Measurements from ENCODE around the gene TBC1D24.

The TBC1D24 gene

DNA sequence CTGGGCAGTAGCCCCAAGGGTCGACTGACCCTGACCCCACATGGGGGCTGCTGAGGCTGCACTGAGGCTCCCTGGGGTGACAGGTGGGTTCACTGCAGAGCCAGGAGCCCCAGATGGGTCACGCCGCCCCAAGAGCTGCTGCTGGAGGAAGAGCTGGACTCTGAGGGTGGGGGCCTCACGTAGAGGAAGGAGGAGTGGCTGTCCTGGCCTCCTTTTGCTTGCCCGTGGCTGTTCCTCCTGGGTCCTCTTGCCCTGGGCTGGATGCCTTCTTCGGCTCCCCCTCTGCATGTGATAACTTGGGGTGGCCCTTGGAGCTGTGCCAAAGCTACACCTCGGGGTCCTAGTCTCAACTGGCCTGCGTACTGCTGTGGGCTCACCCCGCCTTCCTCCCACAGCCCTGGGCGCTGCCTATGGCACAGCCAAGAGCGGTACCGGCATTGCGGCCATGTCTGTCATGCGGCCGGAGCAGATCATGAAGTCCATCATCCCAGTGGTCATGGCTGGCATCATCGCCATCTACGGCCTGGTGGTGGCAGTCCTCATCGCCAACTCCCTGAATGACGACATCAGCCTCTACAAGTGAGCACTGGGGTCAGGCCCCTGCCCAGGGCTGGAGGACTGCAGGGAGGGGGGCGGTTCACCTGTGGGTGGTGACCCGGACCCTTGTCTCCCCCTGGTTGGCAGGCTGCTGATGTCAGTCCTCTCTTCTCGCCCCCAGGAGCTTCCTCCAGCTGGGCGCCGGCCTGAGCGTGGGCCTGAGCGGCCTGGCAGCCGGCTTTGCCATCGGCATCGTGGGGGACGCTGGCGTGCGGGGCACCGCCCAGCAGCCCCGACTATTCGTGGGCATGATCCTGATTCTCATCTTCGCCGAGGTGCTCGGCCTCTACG, 44.1 kb downstream of the TBC1D24 start:
- DNase-seq: peak in 1 of 5 donors; percentile 13

- no peak for DNase-seq
Measured at GRCh38 chr16:2519711-2520080, 44.8 kb downstream of the TBC1D24 start.

GRCh38 chr16:2520097-2520783, 45.3 kb downstream of the TBC1D24 start, which contains the start of gene AMDHD2:
Gene AMDHD2 (plus strand): TSS chr16:2520371. CDS start chr16:2520459, 88 bp downstream.
- peak; percentile 84 to 92 (median 88) for DNase-seq

DNA sequence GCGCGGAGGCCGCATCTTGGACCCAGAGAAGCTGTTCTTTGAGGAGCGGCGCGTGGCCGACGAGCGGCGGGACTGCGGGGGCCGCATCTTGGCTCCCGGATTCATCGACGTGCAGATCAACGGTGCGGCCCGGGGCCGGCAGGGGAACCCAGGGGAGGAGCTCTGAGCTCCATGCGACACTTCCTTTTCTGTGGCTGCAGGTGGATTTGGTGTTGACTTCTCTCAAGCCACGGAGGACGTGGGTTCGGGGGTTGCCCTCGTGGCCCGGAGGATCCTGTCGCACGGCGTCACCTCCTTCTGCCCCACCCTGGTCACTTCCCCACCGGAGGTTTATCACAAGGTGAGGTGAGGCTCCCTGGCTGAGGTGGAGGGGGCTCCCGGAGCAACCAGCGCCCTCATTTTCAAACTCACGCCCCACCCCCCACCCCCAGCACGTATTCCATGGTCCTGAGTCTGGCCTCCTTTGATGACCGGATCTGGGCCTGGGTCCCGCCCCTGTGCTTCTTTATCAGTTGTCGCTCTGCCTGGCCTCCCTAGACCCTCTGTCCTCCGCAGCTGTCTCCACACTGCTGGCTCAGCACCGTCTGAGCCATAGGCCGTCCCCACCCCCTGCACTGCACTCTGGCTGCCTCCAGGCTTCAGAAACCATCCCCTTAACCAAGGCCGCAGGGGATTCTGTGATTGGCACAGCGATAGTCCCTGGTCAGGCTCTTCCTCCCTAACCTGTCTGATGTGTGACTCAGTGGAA, 46.0 kb downstream of the TBC1D24 start:
- peak; percentile 51 to 74 (median 69) for DNase-seq

DNA sequence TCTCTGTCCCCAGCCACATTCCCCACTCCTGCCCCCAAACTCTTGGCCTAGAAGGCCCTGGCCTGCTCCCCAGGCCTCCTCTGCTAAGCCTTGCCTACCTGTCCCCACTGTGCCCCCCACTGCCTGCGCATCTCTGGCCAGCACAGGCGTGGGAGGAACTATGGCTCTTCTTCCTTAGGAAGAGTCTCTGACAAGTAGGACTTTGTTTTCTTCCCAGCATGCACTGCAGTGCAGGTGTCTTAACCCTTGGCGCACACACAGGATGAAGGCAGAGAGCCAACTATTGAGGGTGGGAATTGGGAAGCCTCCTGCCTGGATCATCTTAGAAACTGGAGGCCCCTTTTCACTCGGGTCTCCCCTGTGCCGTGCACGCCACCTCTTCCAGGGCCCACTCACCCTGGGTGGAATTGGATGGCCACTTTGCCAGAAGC, 48.9 kb downstream of the TBC1D24 start:
- no peak for DNase-seq

GRCh38 chr16:2524339-2524938, 49.5 kb downstream of the TBC1D24 start:
- DNase-seq: no peak

GRCh38 chr16:2526135-2526534, 51.2 kb downstream of the TBC1D24 start:
- no peak for DNase-seq

DNA sequence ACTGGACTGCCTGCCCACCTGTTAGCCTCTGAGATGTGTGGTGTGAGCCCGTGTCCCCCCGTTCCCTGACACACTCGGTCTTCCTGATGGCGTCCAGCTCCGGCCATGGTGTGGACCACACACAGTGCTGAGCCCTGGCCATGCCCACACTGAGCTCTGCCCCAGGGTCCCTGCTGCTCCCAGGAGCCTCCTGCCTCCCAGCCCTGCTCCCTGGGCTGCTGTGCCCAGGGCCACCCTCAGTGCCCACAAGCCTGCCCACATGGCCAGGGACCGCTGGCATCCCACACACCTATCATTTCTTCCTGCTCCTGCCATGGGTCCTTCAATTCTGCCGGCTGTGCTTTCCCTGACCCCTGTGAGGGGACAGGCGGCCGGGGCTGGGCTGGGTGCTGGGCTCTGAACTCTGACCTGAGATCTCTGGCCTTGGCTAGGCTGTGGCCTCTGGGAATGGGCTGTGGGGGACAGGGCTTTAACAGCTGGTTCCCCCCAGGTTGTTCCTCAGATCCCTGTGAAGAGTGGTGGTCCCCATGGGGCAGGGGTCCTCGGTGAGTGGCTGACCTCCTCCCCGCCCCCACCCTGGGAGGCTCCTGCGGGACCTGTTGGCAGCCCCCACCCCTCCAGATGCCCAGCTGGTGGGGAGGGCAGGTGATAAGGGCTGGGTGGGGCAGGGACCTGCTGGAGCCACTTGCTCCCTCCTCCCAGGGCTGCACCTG, 52.3 kb downstream of the TBC1D24 start:
- no peak for DNase-seq

- no peak for DNase-seq
Measured at GRCh38 chr16:2527784-2528100, 52.8 kb downstream of the TBC1D24 start.

DNA sequence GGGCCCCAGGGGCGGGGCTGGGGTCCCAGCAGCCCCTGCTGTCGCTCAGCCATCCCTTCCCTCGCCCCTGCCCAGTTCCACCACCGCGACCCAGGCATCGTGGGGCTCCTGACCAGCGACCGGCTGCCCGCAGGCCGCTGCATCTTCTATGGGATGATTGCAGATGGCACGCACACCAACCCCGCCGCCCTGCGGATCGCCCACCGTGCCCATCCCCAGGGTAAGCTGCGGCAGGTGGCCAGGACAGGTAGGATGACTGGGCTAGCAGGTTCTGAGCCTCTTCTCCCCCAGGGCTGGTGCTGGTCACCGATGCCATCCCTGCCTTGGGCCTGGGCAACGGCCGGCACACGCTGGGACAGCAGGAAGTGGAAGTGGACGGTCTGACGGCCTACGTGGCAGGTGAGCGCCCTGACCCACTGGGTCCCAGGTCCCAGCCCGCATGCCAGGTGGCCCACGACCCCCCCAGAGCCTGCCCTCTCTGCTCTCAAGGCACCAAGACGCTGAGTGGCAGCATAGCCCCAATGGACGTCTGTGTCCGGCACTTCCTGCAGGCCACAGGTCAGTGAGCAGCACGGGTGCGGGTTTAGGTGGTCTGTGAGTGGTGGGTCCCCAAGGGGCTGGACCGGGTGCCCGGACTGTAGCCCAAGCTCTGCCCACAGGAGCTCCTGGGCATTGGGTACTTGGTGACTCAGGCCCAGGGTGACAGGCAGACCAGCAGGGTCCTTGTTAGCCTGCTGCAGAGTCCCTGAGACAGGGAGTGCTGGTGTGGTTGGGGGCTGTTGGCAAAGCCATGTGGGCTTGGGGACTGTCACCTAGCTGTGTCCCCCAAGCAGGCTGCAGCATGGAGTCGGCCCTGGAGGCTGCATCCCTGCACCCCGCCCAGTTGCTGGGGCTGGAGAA, 53.5 kb downstream of the TBC1D24 start:
- no peak for DNase-seq

DNA sequence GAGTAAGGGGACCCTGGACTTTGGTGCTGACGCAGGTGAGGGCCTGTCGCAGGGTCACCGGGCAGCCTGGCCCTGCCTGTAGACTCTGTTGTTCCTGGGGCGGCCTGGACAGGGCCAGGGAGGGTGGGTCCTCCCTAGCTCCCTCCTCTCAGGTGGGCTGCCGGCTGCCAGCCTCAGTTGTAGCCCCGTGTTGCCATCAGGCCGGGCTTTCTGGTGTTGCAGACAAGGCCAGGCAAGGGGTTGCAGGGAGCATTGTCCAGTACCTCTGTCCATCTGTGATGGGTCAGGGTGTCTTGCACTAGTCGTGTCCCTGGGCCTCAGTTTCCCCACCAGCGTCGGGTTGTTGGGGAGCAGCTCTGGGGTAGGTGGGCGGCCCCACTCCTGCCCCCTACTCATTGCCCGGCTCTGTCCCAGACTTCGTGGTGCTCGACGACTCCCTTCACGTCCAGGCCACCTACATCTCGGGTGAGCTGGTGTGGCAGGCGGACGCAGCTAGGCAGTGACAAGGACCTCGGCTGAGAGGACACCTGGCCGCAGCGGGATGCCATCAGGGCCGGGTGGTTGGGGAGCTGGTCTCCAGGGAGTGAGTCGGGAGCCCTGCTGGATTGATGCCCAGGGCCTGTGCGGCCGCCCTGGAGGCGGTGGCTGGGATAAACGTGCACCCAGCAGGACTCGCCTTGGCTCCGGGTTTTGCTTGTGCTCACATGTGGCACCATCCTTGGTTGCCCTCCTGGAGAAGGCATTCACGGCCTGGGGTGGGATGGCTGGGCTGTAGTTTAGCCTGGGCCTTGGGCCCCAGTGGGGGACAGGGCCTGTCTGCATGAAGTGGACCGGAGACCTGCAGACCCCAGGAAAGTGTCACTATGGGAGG, 54.4 kb downstream of the TBC1D24 start:
- no peak for DNase-seq

DNA sequence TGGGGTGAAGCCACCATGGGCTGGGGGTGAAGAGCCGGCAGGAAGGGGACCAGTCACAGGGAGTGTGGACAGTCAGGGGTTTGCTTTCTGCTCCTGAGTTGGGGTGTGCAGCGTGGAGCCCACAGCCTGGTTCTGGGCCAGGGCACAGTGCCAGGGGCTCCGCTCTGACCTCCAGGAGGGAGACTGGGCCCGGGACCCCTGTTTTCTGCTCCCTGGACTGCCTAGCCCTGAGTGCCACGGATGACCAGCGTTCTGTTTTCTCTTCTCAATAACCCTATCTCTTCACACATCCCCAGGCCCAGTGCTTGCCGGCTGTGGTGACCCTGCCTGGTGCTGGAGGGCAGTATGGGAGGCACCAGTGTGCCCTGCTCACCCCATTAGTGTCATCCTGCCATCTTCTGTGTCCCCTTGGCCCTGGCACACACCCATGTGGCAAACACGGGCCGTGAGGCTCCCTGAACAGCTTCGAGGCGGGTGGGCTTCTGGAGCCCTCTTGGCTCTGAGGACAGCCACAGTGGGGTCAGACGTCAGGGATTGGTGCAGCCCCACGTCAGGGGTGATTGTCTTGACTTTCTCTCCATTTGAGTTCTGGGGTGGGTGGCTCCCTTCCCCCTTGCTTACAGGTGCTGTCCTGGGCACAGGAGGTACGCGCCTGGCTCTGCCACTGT, 55.2 kb downstream of the TBC1D24 start:
- DNase-seq: no peak

DNA sequence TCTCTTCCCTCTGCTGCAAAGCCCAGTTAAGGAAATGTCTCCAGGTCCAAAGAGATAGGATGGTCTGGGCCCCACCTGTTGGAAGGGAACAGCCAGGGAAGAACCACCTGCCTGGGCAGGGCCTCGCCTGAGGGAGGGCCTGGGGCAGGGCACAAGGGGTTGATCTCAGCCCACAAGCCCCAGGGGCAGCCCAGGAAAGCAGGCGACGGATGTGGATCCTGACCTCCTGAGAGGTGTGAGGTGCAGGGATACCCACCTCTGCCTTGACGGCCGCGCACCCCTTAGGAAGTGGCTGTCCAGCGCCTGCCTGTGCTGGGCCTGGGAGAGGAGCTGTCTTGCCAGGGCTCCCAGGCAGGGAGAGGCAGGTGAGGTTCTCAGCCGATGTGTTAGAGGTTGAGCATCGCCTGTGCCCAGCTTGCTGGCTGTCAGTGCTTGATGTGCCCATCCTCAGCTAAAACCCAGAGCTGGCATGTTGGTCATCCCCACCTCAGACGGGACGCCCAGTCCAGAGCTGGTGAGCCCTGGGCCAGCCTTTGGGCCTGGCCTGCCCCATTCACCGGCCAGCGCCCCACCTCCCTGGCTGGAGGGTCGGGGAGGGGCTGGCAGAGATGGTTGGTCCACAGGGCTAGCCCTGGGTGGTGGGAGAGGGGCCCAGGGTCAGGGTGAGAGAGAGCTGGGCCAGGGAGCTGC, 55.8 kb downstream of the TBC1D24 start:
- DNase-seq: no peak

DNA sequence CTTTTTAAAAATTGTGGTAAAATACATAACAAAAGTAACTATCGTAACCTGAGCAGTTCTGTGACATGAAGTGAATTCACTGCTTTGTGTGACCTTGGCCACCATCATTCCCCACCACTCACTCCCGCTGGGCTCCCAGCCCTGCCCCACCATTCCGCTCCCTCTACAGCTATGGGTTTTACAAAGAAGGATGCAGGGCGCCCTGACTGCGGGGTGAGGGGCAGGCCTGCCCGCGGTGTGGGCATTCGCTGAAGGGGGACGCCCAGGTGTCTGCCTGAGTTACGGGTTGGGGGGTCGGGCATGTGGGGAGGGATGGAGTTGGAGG, 56.4 kb downstream of the TBC1D24 start, which contains the start of gene CEMP1:
TSS of gene CEMP1 (minus strand) at position 38 of the 325 bp plus-strand sequence. CDS start 335 bp downstream, outside the sequence.
- no peak for DNase-seq

DNA sequence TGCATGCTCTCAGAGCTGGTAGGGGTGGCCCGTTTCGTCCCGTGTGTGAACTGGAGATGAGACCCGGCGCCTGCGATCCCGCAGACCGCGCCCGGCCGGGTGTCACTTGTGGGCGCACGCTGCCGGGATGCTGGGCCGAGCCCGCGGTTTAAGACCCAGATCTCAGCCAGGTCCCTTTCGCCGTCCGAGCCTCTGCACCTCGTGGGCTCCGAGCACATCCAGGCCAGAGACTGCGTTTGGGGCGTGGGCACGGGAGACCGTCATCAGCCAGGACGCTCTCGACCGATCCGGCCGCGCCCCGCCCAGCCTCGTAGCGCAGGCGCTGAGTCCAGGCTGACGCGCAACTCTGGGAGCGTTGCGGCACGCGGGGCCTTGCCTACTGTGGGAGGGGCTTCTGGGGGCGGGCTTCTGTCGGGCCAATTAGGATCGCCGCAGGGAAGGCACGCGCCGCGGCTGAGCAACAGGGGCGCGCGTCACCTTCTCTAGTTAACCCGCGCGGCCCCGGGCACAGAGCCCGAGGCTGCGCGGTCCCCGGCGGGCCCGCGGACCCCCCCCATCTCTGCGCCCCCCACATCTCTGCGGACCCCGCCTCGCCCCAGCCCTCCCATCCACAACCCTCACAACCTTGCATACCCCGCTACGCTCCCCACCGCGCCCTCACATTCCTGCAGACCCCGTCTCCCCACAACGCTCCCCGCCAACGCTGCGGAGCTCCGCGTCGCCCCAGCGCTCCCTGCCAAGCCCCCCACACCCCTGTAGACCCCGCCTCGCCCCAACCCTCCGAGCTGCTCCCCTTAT, 57.0 kb downstream of the TBC1D24 start:
- DNase-seq: peak; percentile 95 to 98 (median 96)

GRCh38 chr16:2532494-2533141, 57.7 kb downstream of the TBC1D24 start:
- peak; percentile 37 to 82 (median 54) for DNase-seq

DNA sequence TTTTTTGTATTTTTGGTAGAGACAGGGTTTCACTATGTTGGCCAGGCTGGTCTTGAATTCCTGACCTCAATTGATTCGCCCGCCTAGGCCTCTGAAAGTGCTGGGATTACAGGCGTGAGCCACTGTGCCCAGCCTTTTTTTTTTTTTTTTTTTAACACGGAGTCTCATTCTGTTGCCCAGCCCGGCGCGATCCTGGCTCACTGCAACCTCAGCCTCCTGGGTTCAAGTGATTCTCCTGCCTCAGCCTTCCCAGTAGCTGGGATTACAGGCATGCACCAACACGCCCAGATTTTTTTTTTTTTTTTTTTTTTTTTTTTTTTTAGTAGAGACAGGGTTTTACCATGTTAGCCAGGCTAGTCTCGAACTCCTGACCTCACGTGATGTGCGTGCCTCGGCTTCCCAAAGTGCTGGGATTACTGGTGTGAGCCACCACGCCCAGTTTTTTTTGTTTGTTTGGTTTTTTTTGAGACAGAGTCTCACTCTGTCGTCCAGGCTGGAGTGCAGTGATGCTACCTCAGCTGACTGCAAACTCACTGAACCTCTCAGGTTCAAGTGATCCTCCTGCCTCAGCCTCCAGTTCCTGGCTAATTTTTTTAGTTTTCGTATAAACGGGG, 58.3 kb downstream of the TBC1D24 start:
- DNase-seq: peak in 1 of 5 donors; percentile 10
